NCI-H146 treated with DMSO at 0.1 percent for 48 hours (cell line): Measurements from ENCODE around the gene ALKBH5.
"Not testable (repeated sequence)": the region's sequence is repeated elsewhere in the genome, so short reads cannot be mapped to it uniquely, and the experiment has no call there.

Experiments used
- DNase-seq: peaks from one replicate; lab custom pipeline; 2025; ENCODE audit not compliant: unreplicated experiment; lab: John Stamatoyannopoulos, UW

ALKBH5 gene

GRCh38 chr17:18216906-18217305 lies 33.3 kb downstream of the ALKBH5 start:
- DNase-seq: not testable (repeated sequence)

DNA sequence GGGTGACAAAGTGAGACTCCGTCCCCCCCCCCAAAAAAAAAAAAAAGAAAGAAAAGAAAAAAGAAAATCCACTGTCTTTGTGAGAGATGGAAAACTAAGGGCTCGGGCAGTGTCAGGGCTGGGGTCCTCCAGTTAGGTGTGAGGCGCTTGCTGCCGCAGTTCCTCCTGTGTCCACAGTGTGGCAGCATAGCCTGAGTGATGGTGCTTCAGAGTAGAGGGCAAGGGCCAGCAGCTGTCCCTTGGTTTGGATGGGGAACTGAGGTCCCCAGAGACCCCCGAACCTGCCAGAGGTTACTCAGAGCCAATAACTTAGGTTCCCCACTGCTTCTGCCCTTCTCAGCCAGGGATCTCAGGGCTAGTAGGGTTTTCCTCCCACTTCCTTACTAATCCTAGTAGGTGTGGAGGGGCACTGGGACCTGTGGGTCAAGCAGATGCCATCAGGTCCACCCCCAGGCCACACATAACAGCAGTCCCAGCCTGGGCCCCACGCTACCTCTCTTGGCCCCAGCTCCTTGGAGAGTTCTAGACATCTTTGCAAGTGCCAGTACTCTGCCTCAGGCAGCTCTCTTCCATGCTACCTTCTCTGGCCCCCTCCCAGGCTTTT lies 33.9 kb downstream of the ALKBH5 start:
- peak; percentile 14 for DNase-seq

- no peak for DNase-seq
These were observed 35.3 kb downstream of the ALKBH5 start for GRCh38 chr17:18218756-18219415.

DNA sequence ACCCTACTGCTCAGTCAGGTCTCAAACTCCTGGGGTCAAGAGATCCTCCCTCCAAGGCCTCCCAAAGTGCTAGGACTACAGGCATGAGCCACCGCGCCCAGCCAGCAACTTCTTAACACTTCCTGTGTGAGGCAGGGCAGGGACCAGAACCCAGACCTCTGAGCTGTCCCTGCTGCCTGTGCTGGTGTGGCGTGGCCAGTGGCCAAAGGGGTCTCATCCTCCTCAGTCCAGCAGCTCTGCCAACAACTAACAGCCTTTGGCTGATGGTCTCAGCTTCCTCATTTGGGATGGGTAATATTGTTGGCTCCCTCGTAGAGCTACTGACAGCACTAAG lies 40.4 kb downstream of the ALKBH5 start:
- no peak for DNase-seq

- DNase-seq: no peak
These were observed 40.9 kb downstream of the ALKBH5 start for GRCh38 chr17:18224387-18225120.

GRCh38 chr17:18225121-18225641 lies 41.6 kb downstream of the ALKBH5 start, which contains the start of gene LLGL1:
Gene LLGL1 (plus strand): TSS chr17:18225635. CDS start chr17:18225683, 48 bp downstream.
- peak; percentile 65 for DNase-seq

DNA sequence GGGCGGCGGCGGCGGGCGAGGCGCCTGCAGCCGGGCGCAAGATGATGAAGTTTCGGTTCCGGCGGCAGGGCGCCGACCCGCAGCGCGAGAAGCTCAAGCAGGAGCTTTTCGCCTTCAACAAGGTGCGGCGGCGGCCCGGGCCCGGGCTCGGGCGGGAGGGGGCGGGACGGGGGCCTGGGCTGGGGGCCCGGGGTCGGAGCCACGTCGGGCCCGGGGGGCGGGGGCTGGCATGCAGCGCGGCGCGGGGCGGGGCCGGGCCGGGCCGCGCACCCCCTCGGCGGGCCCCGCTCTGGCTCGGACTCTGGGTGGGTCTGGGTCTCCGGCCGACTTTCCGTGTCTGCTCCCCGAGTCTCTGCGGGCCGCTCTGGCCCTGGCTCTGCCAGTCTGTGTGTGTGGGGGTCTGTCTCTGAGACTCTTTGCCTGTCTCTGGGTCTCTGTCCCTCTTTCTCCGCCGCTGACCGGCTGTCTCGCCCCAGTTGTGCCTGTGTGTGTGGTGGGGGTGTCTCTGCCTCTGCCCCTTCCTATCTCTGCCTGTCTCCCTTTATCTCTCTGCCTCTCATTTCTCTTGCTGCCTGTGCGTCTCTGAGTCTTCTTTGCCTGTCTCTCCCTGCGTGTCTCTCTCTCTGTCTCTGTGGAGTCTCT lies 42.1 kb downstream of the ALKBH5 start:
- no peak for DNase-seq

- DNase-seq: no peak
These were observed 42.8 kb downstream of the ALKBH5 start for GRCh38 chr17:18226284-18226945.

GRCh38 chr17:18227635-18228034 lies 44.0 kb downstream of the ALKBH5 start:
- no peak for DNase-seq

DNA sequence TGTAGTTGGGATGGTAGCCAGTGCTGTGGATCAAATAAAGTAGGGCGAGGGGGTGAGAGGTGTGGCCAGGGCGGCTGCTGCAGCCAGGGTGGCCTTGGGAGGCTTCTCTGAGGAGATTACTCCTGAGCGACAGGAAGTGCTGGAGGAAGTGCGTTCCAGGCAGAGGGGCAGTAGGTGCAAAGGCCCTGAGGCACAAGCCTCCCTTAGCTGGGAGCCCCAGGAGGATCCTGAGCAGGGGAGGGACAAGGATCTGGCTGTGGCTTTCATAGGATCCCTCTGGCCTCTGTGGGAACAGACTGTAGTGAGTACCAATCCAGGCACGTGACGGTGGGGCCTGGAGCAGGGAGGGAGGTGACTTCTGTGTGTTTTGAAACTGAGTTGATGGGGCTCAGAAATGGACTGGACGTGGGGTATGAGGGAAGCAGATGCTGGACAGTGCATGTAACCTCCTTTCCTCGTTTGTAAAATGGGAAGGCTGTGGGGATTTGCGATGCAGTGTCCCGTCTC lies 44.6 kb downstream of the ALKBH5 start:
- no peak for DNase-seq

GRCh38 chr17:18229254-18229653 lies 45.6 kb downstream of the ALKBH5 start:
- no peak for DNase-seq

GRCh38 chr17:18229771-18230170 lies 46.1 kb downstream of the ALKBH5 start:
- DNase-seq: no peak

DNA sequence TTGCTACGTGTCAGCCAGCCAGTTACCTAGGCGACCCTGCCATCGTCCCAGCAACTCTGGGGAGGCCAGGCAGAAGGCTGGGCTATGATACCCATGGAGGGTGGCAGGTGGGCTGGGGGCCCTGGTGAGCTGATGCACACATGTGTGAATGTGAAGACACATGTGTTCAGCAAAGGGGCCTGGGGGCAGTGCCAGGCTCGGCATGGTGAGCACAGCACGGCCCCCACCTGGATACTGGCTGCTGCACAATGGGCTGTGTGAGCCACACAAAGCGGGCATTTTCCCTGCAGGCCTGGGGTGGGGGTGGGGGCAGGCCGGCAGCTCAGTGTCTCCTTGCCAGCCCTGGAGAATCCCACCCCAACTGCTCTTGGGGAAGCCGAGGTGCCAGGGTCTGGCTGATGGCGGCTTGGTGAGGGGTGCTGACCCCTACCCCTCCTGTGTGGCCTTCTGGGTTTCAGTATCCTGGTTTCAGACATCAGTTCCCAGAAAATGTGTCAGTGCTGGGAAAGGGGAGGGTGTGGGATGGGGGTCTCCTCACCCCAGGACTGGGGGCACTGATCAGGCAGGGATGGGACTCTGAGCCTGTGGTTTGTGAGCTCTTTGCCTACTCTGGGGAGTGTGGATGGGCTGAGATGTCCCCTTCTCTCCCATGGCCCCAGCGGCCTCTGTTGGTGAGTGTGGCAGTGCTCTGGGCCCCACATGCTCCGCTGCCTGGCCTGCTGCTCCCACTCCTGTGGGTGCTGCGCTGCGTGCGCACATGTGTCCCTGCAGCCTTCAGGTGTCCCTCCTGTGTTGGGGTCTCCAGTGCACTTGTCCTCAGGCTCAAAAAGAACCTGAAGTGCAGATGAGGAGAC lies 46.9 kb downstream of the ALKBH5 start:
- DNase-seq: no peak

- DNase-seq: no peak
These were observed 47.5 kb downstream of the ALKBH5 start for GRCh38 chr17:18231164-18231563.

- DNase-seq: no peak
These were observed 50.3 kb downstream of the ALKBH5 start for GRCh38 chr17:18233803-18234518.

DNA sequence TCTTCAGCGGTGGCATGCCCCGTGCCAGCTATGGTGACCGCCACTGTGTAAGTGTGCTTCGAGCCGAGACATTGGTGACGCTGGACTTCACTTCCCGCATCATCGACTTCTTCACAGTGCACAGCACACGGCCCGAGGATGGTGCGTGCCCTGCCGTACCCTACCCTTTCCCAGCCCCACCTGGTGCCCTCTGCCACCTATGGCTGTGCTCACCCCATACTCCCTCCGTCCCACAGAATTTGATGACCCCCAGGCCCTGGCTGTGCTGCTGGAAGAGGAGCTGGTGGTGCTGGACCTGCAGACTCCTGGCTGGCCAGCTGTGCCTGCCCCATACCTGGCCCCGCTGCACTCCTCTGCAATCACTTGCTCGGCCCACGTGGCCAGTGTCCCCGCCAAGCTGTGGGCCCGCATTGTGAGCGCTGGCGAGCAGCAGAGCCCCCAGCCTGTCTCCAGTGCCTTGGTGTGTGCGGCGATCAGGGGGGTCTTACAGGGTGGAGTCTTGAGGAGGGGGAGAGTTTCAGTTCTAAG lies 51.3 kb downstream of the ALKBH5 start:
- no peak for DNase-seq

GRCh38 chr17:18235743-18236256 lies 52.2 kb downstream of the ALKBH5 start:
- DNase-seq: no peak

GRCh38 chr17:18236494-18236893 lies 52.9 kb downstream of the ALKBH5 start:
- no peak for DNase-seq

- no peak for DNase-seq
These were observed 53.8 kb downstream of the ALKBH5 start for GRCh38 chr17:18237461-18237860.
